ENCODE results near the gene OR52K1.

OR52K1 gene

DNA sequence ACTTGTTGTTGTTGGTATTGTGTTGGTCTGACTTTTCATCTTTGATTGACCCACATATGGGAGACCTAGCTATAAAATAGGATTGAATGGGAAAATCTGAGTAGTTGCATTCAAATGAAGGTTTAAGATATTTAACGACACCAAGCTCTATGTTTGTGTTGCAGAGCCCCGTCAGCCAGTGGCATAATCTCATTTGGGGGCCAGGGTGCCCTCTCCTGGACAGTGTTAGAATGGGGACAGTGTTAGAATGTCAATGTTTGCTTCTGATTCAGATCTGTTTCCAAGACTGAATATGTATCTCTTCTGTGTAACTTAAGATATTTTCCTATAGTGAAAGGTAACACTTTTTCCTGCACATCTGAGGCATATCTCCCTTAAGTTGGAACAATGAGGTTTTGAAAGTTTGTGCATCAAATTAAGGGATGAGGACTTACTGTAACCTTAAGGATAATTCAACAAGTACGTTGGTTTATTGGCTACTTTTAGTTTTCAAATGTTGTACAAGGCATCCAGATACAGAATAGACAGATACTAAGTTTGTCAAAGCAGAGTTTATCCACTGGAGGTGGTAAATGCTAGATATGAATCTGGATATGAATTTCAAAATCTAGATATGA, 57.3 kb downstream of the OR52K1 start:
- TF ChIP-seq, protein P1, sequence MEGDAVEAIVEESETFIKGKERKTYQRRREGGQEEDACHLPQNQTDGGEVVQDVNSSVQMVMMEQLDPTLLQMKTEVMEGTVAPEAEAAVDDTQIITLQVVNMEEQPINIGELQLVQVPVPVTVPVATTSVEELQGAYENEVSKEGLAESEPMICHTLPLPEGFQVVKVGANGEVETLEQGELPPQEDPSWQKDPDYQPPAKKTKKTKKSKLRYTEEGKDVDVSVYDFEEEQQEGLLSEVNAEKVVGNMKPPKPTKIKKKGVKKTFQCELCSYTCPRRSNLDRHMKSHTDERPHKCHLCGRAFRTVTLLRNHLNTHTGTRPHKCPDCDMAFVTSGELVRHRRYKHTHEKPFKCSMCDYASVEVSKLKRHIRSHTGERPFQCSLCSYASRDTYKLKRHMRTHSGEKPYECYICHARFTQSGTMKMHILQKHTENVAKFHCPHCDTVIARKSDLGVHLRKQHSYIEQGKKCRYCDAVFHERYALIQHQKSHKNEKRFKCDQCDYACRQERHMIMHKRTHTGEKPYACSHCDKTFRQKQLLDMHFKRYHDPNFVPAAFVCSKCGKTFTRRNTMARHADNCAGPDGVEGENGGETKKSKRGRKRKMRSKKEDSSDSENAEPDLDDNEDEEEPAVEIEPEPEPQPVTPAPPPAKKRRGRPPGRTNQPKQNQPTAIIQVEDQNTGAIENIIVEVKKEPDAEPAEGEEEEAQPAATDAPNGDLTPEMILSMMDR (IDR thresholded peaks at IDR 0.05; ENCODE audit: extremely low read depth, missing control alignments), result peak; percentile 55
- peak; percentile 52 for DNase-seq (ENCODE audit: low spot score)

DNA sequence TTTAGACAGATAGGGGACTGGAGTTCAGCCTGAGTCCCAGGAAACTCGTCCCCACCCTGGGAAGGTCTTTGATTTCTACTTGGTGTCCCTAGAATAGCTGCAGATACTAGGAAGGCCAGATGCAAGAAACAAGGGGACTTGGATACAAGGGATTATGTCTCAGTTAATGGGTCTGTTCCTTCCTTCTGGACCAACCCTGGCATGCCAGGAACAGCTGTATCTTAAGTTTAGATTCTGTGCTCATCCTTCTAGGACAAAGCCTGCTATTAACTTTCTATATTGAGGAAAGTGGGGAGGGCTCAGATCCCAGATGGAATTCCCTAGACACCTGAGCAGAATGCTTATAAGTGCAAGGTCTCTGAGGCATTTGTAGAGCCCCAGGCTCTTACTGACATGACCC, 58.6 kb downstream of the OR52K1 start:
- DNase-seq (ENCODE audit: low spot score), result no peak
- TF ChIP-seq, protein P1 (IDR thresholded peaks at IDR 0.05; ENCODE audit: extremely low read depth, missing control alignments), result no peak

All from GM20000 (cell line).